ENCODE data around the gene APOBEC3H. TPM values are rescaled to one million over a fixed set of nuclear protein-coding genes. Genes with fewer than 3 reads are reported as not detected.

Gene APOBEC3H
- total and polyA plus RNA-seq, 12 donors = 0.06 to 1.9 (median 0.61) TPM; not detected in 8

GRCh38 chr22:39106326-39106725, 9.3 kb downstream of the APOBEC3H start:
- Histone ChIP-seq H3K4me3 (no peak overlapping the region), H3K4me1 (no peaks in the 10 kb centered on the region), H3K9me3 (no peaks in the 10 kb centered on the region), H3K27me3 (peaks cover 0 to 5% (median 0%) of the 10 kb centered on the region in 7 donors), H3K36me3 (no peaks in the 10 kb centered on the region), H3K27ac (no peak overlapping the region)
- TF ChIP-seq CTCF (IDR thresholded peaks at IDR 0.05) = no peak
- WGBS, 2 donors = 76 to 89% methylated on average over 2 of the region's 2 CpGs
- ATAC-seq (no peak), DNase-seq (no peak)
- intact Hi-C loops (cut with DNase I) = no loop called here

GRCh38 chr22:39108487-39108886, 11.4 kb downstream of the APOBEC3H start:
- no peaks in the 10 kb centered on the region for H3K9me3 ChIP-seq
- no peak overlapping the region for H3K27ac ChIP-seq
- peaks cover 0 to 15% (median 3%) of the 10 kb centered on the region in 7 donors for H3K27me3 ChIP-seq
- no peak for TF ChIP-seq CTCF (IDR thresholded peaks at IDR 0.05)
- no peaks in the 10 kb centered on the region for H3K36me3 ChIP-seq
- DNase-seq (no peak), ATAC-seq (no peak)
- 91 to 93% methylated on average over 4 of the region's 4 CpGs for WGBS, 2 donors
- no peaks in the 10 kb centered on the region for H3K4me1 ChIP-seq
- no peak overlapping the region for H3K4me3 ChIP-seq
- intact Hi-C loops (cut with DNase I) = no loop called here

- Histone ChIP-seq H3K4me3 (no peak overlapping the region), H3K36me3 (no peaks in the 10 kb centered on the region), H3K27me3 (peaks cover 0 to 20% (median 11%) of the 10 kb centered on the region in 7 donors), H3K27ac (no peak overlapping the region), H3K4me1 (no peaks in the 10 kb centered on the region), H3K9me3 (no peaks in the 10 kb centered on the region)
- TF ChIP-seq CTCF (IDR thresholded peaks at IDR 0.05) = no peak
- intact Hi-C loops (cut with DNase I) = no loop called here
- ATAC-seq (no peak), DNase-seq (no peak)
- WGBS, 2 donors = 88 to 93% methylated on average over 9 of the region's 9 CpGs
Measured at GRCh38 chr22:39109361-39109760, 12.3 kb downstream of the APOBEC3H start.

- Histone ChIP-seq H3K27me3 (peaks cover 0 to 35% (median 20%) of the 10 kb centered on the region in 7 donors), H3K4me1 (peaks cover 0 to 7% (median 0%) of the 10 kb centered on the region in 9 donors), H3K4me3 (no peak overlapping the region), H3K27ac (no peak overlapping the region), H3K36me3 (no peaks in the 10 kb centered on the region), H3K9me3 (no peaks in the 10 kb centered on the region)
- no peak for TF ChIP-seq CTCF (IDR thresholded peaks at IDR 0.05)
- ATAC-seq (no peak), DNase-seq (no peak)
- WGBS, 2 donors = 70 to 71% methylated on average over 15 of the region's 15 CpGs
- intact Hi-C loops (cut with DNase I) = loop anchor here in 2 of 10 donors (10.0 kb wide), 3 partner anchors 96 to 246 kb away; partner anchors contain the start of gene APOBEC3C (in 1 of the 2)
Measured at GRCh38 chr22:39110631-39111561, 13.9 kb downstream of the APOBEC3H start.

All from heart right ventricle (tissue), 16 donors.